Right lobe of liver (tissue), 4 donors: ENCODE data around the gene VPS35L.

Source experiments
- CTCF ChIP-seq, 4 donors: fragments of 200-600 bp in 3 of 4; fragments of 450-650 bp in 1 of 4; IDR thresholded peaks; one replicate each; pipeline versions ENCODE4 v1.5.1 to v1.8.0; 2016 to 2022; ENCODE audit warnings: antibody characterized with exemption in 4 of 4, mild to moderate bottlenecking in 2 of 4
- POLR2A ChIP-seq: fragments of 450-650 bp; IDR thresholded peaks from one replicate; pipeline ENCODE4 v1.6.1; 2017; ENCODE audit warnings: antibody characterized with exemption, mild to moderate bottlenecking
- donor health status: DM: no; HTN: no; CAD: no.
- donor health status: DM: no; HTN: no; CAD: no.
- donor health status: DM: no; HTN: yes; CAD: no.

DNA sequence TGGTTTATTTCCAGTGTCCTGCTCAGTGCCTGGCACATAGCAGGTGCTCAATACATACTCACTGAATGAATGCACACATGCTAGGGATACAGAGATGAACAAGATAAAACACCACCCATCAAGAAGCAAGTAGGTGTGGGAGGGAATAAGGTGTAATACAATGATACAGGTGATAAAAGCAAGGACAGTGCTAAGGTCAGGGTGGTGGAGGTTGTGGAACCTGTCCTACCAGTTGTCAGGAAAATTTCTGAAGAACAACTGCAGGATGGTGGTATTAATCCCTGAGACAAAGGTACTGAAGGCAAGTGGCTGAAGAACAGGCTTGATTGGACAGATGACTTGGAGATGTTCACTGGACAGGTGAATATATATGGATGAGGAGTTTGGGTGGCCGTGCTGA is 160.7 kb downstream of the VPS35L start:
- no peak for TF ChIP-seq POLR2A
- TF ChIP-seq CTCF (IDR thresholded peaks at IDR 0.05): no peak
